NK-92 (cell line): ENCODE data around the gene SLC25A6.
"Not testable (repeated sequence)": the region's sequence is repeated elsewhere in the genome, so short reads cannot be mapped to it uniquely, and the experiment has no call there.

ENCODE experiments used
- DNase-seq: peaks from one replicate; lab custom pipeline; 2025; ENCODE audit not compliant: unreplicated experiment; lab: John Stamatoyannopoulos, UW

SLC25A6 gene

GRCh38 chrX:1416327-1416784, 24.4 kb upstream of the SLC25A6 start:
- DNase-seq: no peak

GRCh38 chrX:1412551-1413161, 20.7 kb upstream of the SLC25A6 start:
- DNase-seq: no peak

- DNase-seq: no peak
Observed at GRCh38 chrX:1411326-1411725, 19.4 kb upstream of the SLC25A6 start.

- no peak for DNase-seq
Observed at GRCh38 chrX:1407035-1407434, 15.1 kb upstream of the SLC25A6 start.

GRCh38 chrX:1405769-1406168, 13.9 kb upstream of the SLC25A6 start:
- not testable (repeated sequence) for DNase-seq

- not testable (repeated sequence) for DNase-seq
Observed at GRCh38 chrX:1403867-1404266, 12.0 kb upstream of the SLC25A6 start.

GRCh38 chrX:1403228-1403627, 11.3 kb upstream of the SLC25A6 start:
- DNase-seq: no peak

- no peak for DNase-seq
Observed at GRCh38 chrX:1401611-1402430, 9.9 kb upstream of the SLC25A6 start.

GRCh38 chrX:1400742-1401471, 9.0 kb upstream of the SLC25A6 start:
- DNase-seq: no peak

- no peak for DNase-seq
Observed at GRCh38 chrX:1400049-1400448, 8.1 kb upstream of the SLC25A6 start.

- no peak for DNase-seq
Observed at GRCh38 chrX:1398431-1399340, 6.8 kb upstream of the SLC25A6 start.

GRCh38 chrX:1397441-1398270, 5.7 kb upstream of the SLC25A6 start:
- no peak for DNase-seq

- no peak for DNase-seq
Observed at GRCh38 chrX:1397001-1397400, 5.1 kb upstream of the SLC25A6 start.

- DNase-seq: no peak
Observed at GRCh38 chrX:1395646-1396216, 3.8 kb upstream of the SLC25A6 start.

GRCh38 chrX:1394731-1395501, 3.0 kb upstream of the SLC25A6 start:
- no peak for DNase-seq

GRCh38 chrX:1393871-1394615, 2.1 kb upstream of the SLC25A6 start:
- DNase-seq: no peak

- DNase-seq: no peak
Observed at GRCh38 chrX:1392376-1393068, 609 bp upstream of the SLC25A6 start.

GRCh38 chrX:1391370-1391706, 575 bp downstream of the SLC25A6 start:
- DNase-seq: no peak
